PC-9 (cell line): ENCODE measurements around the gene RAB36.

Source experiments
- CTCF ChIP-seq: fragments of 200-600 bp; sonication (generic); conservative IDR thresholded peaks from 2 replicates; pipeline ENCODE4 v1.6.1; 2017; ENCODE audit warnings: mixed run types, antibody characterized with exemption, mild to moderate bottlenecking, moderate library complexity
- EZH2 ChIP-seq: fragments of 200-600 bp; sonication (generic); IDR thresholded peaks from 2 replicates; pipeline ENCODE4 v1.8.0; 2017; ENCODE audit warnings: antibody characterized with exemption, low read depth

GRCh38 chr22:23147617-23148387, 2.5 kb downstream of the RAB36 start:
- TF ChIP-seq CTCF (no peak), EZH2 (no peak)
